Embryonic facial prominence (tissue), 1 donor: ENCODE results near the gene F8A1.
A peak's percentile ranks its signal among the peaks of the same experiment; 100 is the strongest.
"Not testable (repeated sequence)": the region's sequence is repeated elsewhere in the genome, so short reads cannot be mapped to it uniquely, and the experiment has no call there.

Experiments
- DNase-seq: peaks from one replicate; pipeline ENCODE4 v3.0.0-alpha.2; 2016; ENCODE audit errors: extremely low spot score

Gene F8A1

DNA sequence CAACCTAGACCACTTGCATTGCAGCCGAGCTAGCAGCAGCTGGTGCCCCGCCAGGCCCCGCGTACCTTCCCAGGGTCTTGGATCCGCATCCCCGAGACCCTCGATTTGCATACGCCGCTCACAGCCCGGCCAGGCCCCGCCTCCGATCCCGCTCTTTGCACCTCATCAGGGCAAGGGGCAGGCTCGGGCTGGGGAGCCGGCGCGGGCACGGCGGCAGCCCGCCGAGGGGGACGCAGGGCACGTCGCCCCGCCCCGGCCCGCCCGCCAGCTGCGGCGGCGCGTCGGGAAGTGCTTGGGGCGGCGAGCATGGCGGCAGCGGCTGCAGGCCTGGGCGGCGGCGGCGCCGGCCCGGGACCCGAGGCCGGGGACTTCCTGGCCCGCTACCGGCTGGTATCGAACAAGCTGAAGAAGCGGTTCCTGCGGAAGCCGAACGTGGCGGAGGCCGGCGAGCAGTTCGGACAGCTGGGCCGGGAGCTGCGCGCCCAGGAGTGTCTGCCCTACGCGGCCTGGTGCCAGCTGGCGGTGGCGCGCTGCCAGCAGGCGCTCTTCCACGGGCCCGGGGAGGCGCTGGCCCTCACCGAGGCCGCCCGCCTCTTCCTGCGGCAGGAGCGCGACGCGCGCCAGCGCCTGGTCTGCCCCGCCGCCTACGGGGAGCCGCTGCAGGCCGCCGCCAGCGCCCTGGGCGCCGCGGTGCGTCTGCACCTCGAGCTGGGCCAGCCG, at the start of gene F8A1:
Gene F8A1, plus strand, starts transcription at position 287 of the 720 bp plus-strand sequence. Its CDS starts 20 bp downstream, at position 307.
- DNase-seq: not testable (repeated sequence)

- DNase-seq: peak; percentile 7
Observed at GRCh38 chrX:154840856-154841255, 45.3 kb upstream of the F8A1 start.

DNA sequence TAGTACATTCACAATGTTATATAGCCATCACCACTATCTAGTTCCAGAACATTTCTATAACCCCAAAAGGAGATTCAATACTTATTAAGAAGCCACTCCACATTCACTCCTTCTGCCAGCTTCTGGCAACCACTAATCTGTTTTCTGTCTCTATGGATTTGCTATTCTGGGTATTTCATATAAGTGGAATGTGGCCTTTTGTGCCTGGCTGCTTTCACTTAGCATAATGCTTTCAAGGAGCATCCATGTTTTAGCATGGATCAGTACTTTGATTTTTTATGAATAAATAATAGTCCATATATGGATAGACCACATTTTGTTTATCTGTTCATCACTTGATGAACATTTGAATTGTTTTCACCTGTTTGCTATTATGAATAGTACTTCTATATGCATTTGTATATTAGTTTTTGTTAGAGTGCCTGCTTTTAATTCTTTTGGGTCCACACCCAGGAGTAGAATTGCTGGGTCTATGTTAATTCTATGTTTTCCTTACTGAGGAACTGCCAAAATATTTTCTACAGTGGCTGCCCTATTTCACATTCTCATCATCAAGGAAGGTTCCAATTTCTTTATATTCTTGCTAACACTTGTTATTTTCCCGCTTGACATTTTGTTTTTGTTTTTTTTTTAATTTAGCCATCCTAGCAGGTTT, 35.1 kb upstream of the F8A1 start:
- no peak for DNase-seq

DNA sequence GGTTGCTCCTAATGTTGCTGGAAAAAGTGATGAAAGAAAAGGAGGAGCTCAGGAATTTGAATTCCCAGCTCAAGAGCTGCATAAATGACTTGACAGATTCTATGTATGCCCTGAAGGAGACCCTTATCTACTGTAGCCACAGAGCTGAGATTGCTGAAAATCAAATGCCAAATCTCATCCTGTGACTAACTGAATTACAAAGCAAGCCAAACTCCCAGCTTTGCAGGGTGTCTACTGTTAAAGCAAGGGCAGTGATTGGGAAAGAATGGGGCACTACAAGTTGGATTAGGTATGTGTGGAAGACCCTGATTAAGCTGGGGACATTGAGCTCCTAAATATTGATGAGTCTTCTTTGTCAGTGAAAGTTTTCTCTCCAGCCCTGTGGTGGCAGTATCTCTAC, 30.9 kb upstream of the F8A1 start:
- DNase-seq: no peak

DNA sequence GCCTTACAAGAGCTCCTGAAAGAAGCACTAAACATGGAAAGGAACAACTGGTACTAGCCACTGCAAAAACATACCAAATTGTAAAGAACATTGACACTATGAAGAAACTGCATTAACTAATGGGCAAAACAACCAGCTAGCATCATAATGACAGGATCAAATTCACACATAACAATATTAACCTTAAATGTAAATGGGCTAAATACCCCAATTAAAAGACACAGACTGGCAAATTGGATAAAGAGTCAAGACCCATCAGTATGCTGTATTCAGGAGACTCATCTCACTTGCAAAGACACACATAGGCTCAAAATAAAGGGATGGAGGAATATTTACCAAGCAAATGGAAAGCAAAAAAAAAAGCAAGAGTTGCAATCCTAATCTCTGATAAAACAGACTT, 17.6 kb upstream of the F8A1 start:
- DNase-seq: not testable (repeated sequence)

DNA sequence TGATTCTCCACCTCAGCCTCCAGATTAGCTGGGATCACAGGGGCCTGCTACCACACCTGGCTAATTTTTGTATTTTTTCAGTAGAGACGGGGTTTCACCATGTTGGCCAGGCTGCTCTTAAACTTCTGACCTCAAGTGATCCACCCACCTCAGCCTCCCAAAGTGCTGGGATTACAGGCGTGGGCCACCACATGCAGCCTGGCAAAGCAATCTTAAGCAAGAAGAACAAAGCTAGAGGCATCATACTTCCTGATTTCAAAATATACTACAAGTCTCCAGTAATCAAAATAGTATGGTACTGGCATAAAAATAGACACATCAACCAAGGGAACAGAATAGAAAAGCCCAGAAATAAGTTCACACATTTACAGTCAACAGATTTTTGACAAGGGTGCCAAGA, 12.8 kb upstream of the F8A1 start:
- DNase-seq: no peak

GRCh38 chrX:154884069-154884468, 2.1 kb upstream of the F8A1 start:
- DNase-seq: not testable (repeated sequence)

DNA sequence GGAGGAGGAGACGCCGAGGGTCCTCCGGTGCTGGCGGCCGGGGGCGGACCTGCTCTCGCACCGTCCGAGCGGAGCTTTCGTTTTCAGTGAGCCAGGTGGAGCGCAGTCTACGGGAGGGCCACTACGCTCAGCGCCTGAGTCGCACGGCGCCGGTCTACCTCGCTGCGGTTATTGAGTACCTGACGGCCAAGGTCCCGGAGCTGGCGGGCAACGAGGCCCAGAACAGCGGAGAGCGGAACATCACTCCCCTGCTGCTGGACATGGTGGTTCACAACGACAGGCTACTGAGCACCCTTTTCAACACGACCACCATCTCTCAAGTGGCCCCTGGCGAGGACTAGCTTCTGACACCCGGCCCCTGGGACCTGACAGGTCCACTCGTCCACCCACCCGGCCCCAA, 1.1 kb upstream of the F8A1 start:
- not testable (repeated sequence) for DNase-seq

GRCh38 chrX:154885549-154885948, 606 bp upstream of the F8A1 start:
- DNase-seq: not testable (repeated sequence)

GRCh38 chrX:154886789-154887221, 650 bp downstream of the F8A1 start:
- DNase-seq: not testable (repeated sequence)

GRCh38 chrX:154890990-154891639, 5.0 kb downstream of the F8A1 start:
- DNase-seq: no peak

- no peak for DNase-seq
Observed at GRCh38 chrX:154892296-154892695, 6.1 kb downstream of the F8A1 start.

- DNase-seq: no peak
Observed at GRCh38 chrX:154900323-154900722, 14.2 kb downstream of the F8A1 start.

DNA sequence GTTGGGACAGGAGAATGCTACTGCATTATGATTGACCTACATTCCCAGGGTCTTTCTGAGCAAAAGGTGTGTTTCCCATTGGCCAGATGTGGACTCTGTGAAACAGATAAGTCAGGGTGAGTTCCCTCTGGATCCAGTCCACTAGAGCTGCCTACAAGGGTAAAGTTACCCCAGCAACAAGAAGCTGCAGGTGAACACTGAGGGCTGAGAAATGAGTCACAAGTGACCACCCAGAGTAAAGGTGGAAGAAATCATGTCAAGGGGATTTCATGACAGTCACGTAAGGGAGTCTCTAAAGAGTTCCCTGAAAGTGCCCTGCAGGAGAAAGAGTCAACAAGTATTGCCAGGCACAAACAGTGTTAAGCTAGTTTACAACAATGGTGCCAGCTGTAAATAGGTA, 16.3 kb downstream of the F8A1 start:
- no peak for DNase-seq

- DNase-seq: no peak
Observed at GRCh38 chrX:154908821-154909220, 22.7 kb downstream of the F8A1 start.

- not testable (repeated sequence) for DNase-seq
Observed at GRCh38 chrX:154910048-154910447, 23.9 kb downstream of the F8A1 start.

GRCh38 chrX:154910528-154910927, 24.4 kb downstream of the F8A1 start:
- DNase-seq: not testable (repeated sequence)

DNA sequence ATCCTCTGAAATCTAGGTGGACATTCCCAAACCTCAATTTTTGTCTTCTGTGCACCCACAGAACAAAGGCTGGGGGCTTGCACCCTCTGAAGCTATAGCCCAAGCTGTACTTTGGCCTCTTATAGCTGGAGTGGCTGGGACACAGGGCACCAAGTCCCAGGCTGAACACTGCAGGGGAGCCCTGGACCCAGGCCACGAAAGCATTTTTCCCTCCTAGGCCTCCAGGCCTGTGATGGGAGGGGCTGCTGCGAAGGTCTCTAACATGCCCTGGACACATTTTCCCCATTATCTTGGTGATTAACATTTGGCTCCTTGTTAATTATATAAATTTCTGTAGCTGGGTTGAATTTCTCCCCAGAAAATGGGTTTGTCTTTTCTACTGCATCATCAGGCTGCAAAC, 27.9 kb downstream of the F8A1 start:
- no peak for DNase-seq

- DNase-seq: peak; percentile 36
Observed at GRCh38 chrX:154918060-154918483, 31.9 kb downstream of the F8A1 start.

DNA sequence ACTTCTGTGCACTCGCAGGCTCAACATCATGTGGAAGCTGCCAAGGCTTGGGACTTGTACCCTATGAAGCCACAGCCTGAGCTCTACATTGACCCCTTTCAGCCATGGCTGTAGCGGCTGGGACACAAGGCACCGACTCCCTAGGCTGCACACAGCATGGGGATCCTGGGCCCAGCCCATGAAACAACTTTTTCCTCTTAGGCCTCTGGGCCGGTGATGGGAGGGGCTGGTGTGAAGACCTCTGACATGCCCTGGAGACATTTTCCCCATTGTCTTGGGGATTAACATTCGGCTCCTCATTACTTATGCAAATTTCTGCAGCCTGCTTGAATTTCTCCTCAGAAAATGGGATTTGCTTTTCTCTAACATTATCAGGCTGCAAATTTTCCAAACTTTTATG, 38.6 kb downstream of the F8A1 start:
- not testable (repeated sequence) for DNase-seq
